ENCODE data around the gene EEF2. TPM values are rescaled to one million over a fixed set of nuclear protein-coding genes. Genes with fewer than 3 reads are reported as not detected.

EEF2 gene
- polyA plus RNA-seq, 3 donors: 264 to 836 (median 323) TPM

GRCh38 chr19:4029247-4029614 lies 44.0 kb upstream of the EEF2 start:
- peaks cover 57 to 83% of the 10 kb centered on the region in 2 donors for H3K36me3 ChIP-seq (replicated peaks in 1 of 2; ENCODE audit: control insufficient read depth in 1 of 2, insufficient read depth in 2 of 2, low read length in 2 of 2)
- 88% methylated on average over 12 of the region's 18 CpGs for WGBS (ENCODE audit: insufficient coverage)
- no peak for TF ChIP-seq CTCF (IDR thresholded peaks at IDR 0.05)
- H3K27ac ChIP-seq (ENCODE audit: low read depth in 1 of 2, low read length in 2 of 2): no peak overlapping the region
- no peaks in the 10 kb centered on the region for H3K27me3 ChIP-seq (ENCODE audit: control insufficient read depth in 2 of 2, insufficient read depth in 2 of 2, low read length in 2 of 2)
- H3K27me3 Mint-ChIP-seq (ENCODE audit: low read depth in 3 of 3): peaks cover 0 to 2% (median 1%) of the 10 kb centered on the region in 3 donors
- no peak overlapping the region for H3K4me2 ChIP-seq (replicated peaks; ENCODE audit: extremely low read depth, low read length, poor library complexity, severe bottlenecking)
- intact Hi-C loops (cut with micrococcal nuclease): no loop called here
- no peak overlapping the region for H3K4me3 ChIP-seq (replicated peaks in 1 of 3; ENCODE audit: low read depth in 2 of 3, low read length in 3 of 3)
- H2AFZ ChIP-seq (ENCODE audit: insufficient read depth, low read depth, low read length, poor library complexity, severe bottlenecking): no peak overlapping the region
- no peak overlapping the region for H3K27ac Mint-ChIP-seq
- no peak overlapping the region for H3K4me3 Mint-ChIP-seq
- DNase-seq: no peak
- peaks cover 22 to 77% of the 10 kb centered on the region in 2 donors for H3K36me3 Mint-ChIP-seq
- no peaks in the 10 kb centered on the region for H3K9me3 ChIP-seq (replicated peaks in 1 of 2; ENCODE audit: control insufficient read depth in 1 of 2, insufficient read depth in 1 of 2, low read length in 2 of 2)
- peaks cover 35% of the 10 kb centered on the region for H4K20me1 ChIP-seq (ENCODE audit: insufficient read depth, low read length)
- H3K4me1 Mint-ChIP-seq: no peaks in the 10 kb centered on the region
- H3K9me3 Mint-ChIP-seq: peaks cover 0 to 3% (median 0%) of the 10 kb centered on the region in 7 donors
- H3K9ac ChIP-seq (ENCODE audit: insufficient read depth, low read length, poor library complexity, severe bottlenecking): no peak overlapping the region
- H3K4me1 ChIP-seq (ENCODE audit: control insufficient read depth in 1 of 2, insufficient read depth in 2 of 2, low read length in 2 of 2): no peaks in the 10 kb centered on the region
- H3K79me2 ChIP-seq (ENCODE audit: insufficient read depth, low read length): no peaks in the 10 kb centered on the region

GRCh38 chr19:4028334-4029246 lies 43.3 kb upstream of the EEF2 start:
- H4K20me1 ChIP-seq (ENCODE audit: insufficient read depth, low read length): peaks cover 35% of the 10 kb centered on the region
- peaks cover 60 to 83% of the 10 kb centered on the region in 2 donors for H3K36me3 ChIP-seq (replicated peaks in 1 of 2; ENCODE audit: control insufficient read depth in 1 of 2, insufficient read depth in 2 of 2, low read length in 2 of 2)
- no peaks in the 10 kb centered on the region for H3K9me3 ChIP-seq (replicated peaks in 1 of 2; ENCODE audit: control insufficient read depth in 1 of 2, insufficient read depth in 1 of 2, low read length in 2 of 2)
- H3K4me2 ChIP-seq (replicated peaks; ENCODE audit: extremely low read depth, low read length, poor library complexity, severe bottlenecking): no peak overlapping the region
- DNase-seq: no peak
- H3K79me2 ChIP-seq (ENCODE audit: insufficient read depth, low read length): no peaks in the 10 kb centered on the region
- Mint-ChIP-seq H3K9me3 (peaks cover 0 to 3% (median 0%) of the 10 kb centered on the region in 7 donors), H3K4me1 (no peaks in the 10 kb centered on the region), H3K4me3 (no peak overlapping the region), H3K27me3 (ENCODE audit: low read depth in 3 of 3) (peaks cover 0 to 2% (median 1%) of the 10 kb centered on the region in 3 donors), H3K27ac (no peak overlapping the region), H3K36me3 (peaks cover 28 to 82% of the 10 kb centered on the region in 2 donors)
- H3K27ac ChIP-seq (ENCODE audit: low read depth in 1 of 2, low read length in 2 of 2): no peak overlapping the region
- TF ChIP-seq CTCF (IDR thresholded peaks at IDR 0.05): no peak
- H3K4me1 ChIP-seq (ENCODE audit: control insufficient read depth in 1 of 2, insufficient read depth in 2 of 2, low read length in 2 of 2): no peaks in the 10 kb centered on the region
- no peak overlapping the region for H3K9ac ChIP-seq (ENCODE audit: insufficient read depth, low read length, poor library complexity, severe bottlenecking)
- intact Hi-C loops (cut with micrococcal nuclease): no loop called here
- H3K27me3 ChIP-seq (ENCODE audit: control insufficient read depth in 2 of 2, insufficient read depth in 2 of 2, low read length in 2 of 2): no peaks in the 10 kb centered on the region
- WGBS (ENCODE audit: insufficient coverage): 98% methylated on average over 35 of the region's 48 CpGs
- no peak overlapping the region for H2AFZ ChIP-seq (ENCODE audit: insufficient read depth, low read depth, low read length, poor library complexity, severe bottlenecking)
- H3K4me3 ChIP-seq (replicated peaks in 1 of 3; ENCODE audit: low read depth in 2 of 3, low read length in 3 of 3): no peak overlapping the region

Measured in CD14-positive monocyte (primary cell).